ENCODE data around the gene ZNF407.
A peak's percentile ranks its signal among the peaks of the same experiment; 100 is the strongest.

The ZNF407 gene

GRCh38 chr18:74672371-74672770 lies 74.7 kb downstream of the ZNF407 start:
- no peak for DNase-seq (ENCODE audit: low read depth)

- no peak for DNase-seq (ENCODE audit: low read depth)
These were observed 76.8 kb downstream of the ZNF407 start for GRCh38 chr18:74674487-74674886.

- DNase-seq (ENCODE audit: low read depth), result no peak
These were observed 81.5 kb downstream of the ZNF407 start for GRCh38 chr18:74679006-74679678.

- no peak for DNase-seq (ENCODE audit: low read depth)
These were observed 82.0 kb downstream of the ZNF407 start for GRCh38 chr18:74679679-74680076.

DNA sequence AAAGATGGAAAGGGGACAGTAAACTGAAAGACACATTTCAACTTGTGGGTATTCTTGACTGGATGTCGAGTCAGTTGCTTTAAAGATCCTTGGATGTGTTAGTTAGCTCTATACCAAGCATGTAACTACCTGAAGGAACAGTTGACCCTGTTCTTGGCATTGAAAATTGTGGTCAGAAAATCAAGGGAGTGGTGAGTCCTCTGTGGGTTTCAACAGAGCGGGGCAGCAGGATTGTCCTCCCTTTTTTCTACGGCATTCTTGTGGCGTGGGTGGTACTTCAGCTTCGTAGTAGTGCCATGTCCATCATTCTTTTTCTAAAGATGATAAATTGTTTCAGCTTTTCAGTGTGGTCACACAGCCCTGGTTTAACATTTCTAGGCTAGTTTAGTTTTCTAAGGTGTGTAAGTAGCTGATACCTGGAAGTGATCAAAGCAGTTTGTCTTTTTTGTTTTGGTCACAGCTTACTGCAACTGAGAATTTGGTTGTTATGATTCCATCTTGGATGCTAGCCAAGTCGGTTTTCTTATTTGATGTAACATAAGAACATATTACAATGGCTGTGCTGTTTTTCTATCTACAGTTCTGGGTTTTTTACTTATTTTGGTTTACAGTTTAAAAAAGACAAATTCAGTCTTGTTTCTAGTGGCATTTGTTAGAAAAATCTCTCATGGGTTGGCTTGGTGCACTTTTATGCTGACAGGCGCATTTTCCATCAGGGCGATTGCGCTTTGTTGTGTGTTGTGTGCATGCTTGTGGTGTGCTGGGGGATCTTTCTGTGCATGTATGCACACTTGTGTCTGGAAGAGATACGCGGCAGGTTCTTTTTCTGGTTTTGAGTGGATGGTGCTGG lies 84.7 kb downstream of the ZNF407 start:
- peak; percentile 12 for DNase-seq (ENCODE audit: low read depth)

DNA sequence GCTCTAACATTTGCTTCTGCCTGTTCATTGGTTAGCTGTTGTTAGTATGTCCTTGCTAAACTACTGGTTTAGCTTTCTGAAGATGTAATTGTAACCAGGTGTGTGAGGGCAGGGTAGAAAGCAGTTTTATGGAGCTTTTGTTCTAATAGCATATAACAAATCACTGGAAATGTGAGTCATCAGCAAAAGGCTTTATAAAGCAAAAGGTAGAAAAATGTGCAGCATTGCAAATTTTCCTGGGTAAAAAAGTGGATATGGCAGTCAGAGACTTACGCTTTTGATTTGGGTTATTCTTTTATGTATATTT lies 85.3 kb downstream of the ZNF407 start:
- peak; percentile 22 for DNase-seq (ENCODE audit: low read depth)

- DNase-seq (ENCODE audit: low read depth), result no peak
These were observed 85.9 kb downstream of the ZNF407 start for GRCh38 chr18:74683573-74683972.

GRCh38 chr18:74689251-74689650 lies 91.6 kb downstream of the ZNF407 start:
- peak; percentile 66 for DNase-seq (ENCODE audit: low read depth)

DNA sequence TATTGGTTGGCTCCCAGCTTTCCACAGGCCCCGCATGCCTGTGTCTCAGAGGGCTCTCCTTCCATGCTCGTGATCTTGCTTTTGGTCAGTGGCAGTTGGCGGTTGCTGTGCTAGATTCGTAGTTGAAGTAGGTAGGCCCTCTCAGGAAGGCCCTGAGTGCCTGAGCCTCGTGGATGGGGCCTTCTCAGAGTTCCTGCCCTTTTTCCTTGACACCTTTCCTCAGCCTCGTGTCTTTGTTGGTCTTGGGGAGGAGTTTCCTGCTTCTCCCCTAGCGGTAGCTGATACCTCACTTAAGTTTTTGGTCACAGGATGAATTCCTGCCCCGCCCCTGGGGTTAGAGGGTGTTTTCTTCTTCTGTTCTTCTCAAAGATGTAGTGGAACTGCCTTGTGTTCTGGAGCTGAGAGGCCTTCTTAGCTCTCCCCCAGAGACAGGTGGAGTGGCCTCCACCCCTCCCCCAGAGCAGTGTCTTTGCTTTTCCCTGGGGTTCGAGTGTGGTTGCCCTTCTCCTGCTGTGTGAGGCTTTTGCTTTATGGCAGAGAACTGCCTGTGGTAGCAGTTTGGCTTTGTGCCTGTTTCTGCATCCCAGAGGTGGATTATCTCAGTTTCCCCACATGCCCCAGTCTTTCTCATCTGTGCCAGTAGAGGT lies 94.8 kb downstream of the ZNF407 start:
- no peak for DNase-seq (ENCODE audit: low read depth)

GRCh38 chr18:74694436-74694835 lies 96.8 kb downstream of the ZNF407 start:
- no peak for DNase-seq (ENCODE audit: low read depth)

- DNase-seq (ENCODE audit: low read depth), result no peak
These were observed 97.5 kb downstream of the ZNF407 start for GRCh38 chr18:74695170-74695569.

GRCh38 chr18:74698881-74699280 lies 101.2 kb downstream of the ZNF407 start:
- no peak for DNase-seq (ENCODE audit: low read depth)

DNA sequence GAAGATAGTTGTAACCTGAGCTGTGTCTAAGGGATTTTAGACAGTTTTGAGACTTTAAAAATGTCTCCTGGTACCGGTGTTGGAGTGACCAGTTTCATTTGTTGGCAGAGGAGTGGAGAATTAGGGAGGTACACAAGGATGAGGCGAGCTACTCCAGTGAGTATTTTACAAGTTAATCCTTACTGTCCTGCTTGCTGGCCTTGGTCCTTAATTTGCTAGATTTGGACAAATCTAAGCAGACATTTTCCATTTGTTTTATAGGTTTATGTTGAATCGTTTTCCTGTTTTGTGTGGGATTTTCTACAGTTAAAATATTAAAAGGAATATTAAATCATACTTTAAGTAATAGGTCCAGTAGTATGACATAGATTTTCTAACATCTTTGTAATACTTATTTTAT lies 101.8 kb downstream of the ZNF407 start:
- DNase-seq (ENCODE audit: low read depth), result no peak

GRCh38 chr18:74702950-74703349 lies 105.3 kb downstream of the ZNF407 start:
- DNase-seq (ENCODE audit: low read depth), result no peak

- no peak for DNase-seq (ENCODE audit: low read depth)
These were observed 110.5 kb downstream of the ZNF407 start for GRCh38 chr18:74708169-74708568.

- DNase-seq (ENCODE audit: low read depth), result no peak
These were observed 111.8 kb downstream of the ZNF407 start for GRCh38 chr18:74709452-74709851.

GRCh38 chr18:74714120-74714519 lies 116.5 kb downstream of the ZNF407 start:
- DNase-seq (ENCODE audit: low read depth), result no peak

DNA sequence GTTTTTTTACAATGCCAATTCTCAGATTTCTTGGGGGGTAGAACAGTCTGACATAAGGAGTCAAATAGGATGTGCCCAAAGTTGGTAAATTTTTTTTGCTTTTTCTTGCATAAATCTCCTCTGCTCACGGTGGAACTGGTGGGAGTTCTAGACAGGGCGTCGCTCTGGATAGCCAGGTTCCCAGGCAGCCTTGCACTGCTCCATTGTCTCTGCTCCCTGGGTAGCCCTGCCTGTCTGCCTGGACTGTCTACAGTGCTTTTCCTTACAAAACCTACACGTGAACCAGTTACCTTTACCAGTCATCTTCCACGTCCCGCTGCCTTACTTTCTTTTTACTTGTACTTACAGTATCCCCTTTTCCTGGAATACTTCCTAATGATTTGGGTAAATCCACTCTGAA lies 117.1 kb downstream of the ZNF407 start:
- DNase-seq (ENCODE audit: low read depth), result no peak

DNA sequence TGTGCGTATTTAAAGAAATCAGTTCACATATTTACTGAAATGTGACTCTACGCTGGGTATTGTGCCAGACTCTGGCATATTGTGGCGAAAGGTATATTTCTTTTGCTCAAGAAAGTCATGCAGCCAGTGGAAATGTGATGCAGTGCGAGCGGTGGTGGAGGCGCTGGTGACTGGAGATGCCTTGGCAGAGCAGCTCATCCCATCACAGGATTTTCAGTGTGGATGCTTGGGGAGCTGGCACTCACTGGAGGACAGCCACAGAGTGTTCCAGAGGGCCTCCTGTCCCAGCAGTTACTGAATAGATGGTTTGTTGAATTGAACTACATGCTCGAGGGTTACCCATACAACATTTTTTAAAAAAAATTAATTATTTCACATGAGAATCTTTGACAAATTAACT lies 117.6 kb downstream of the ZNF407 start:
- no peak for DNase-seq (ENCODE audit: low read depth)

- DNase-seq (ENCODE audit: low read depth), result no peak
These were observed 118.4 kb downstream of the ZNF407 start for GRCh38 chr18:74715865-74716712.

- DNase-seq (ENCODE audit: low read depth), result no peak
These were observed 120.6 kb downstream of the ZNF407 start for GRCh38 chr18:74718312-74718711.

DNA sequence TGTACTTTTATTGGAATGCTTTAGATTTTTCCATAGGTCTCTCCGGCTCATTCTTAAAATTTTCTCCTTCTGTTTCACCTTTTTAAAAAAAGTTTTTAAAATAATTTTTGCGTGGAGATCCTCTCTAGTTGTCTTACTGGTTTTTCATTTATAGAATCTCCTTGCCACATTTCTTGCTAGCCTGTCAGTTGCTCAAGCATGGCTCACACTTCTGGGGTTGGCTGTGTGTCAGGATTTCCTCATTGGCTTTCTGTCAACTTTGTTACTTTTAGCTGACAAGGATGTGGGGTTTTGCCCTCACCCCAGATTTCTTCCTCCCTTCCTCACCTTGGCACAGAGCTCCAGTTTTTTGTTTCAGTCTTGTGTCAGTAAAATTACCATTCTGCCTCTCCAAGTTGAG lies 124.6 kb downstream of the ZNF407 start:
- peak; percentile 85 for DNase-seq (ENCODE audit: low read depth)
